Measurements from ENCODE around the gene CRYGD. TPM values are rescaled to one million over a fixed set of nuclear protein-coding genes. Genes with fewer than 3 reads are reported as not detected.

Gene CRYGD
- total and polyA plus RNA-seq, 7 experiments from 2014 or later: not detected

DNA sequence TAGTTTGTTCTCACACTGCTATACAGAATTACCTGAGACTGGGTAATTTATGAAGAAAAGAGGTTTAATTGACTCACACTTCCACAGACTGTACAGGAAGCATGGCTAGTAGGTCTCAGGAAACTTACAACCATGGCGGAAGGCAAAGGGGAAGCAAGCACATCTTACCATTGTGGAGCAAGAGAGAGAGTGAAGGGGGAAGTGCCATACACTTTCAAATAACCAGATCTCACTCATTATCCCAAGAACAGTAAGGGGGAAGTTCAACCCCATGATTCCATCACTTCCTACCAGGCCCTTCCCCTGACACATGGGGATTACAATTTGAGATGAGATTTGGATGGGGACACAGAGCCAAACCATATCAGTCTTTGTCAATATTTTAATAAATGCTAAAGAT lies 26.6 kb upstream of the CRYGD start:
- Mint-ChIP-seq H3K27me3 (peaks cover 4 to 12% (median 8%) of the 10 kb centered on the region in 5 donors), H3K27ac (no peak overlapping the region), H3K4me3 (no peak overlapping the region), H3K36me3 (peaks cover 0 to 13% (median 5%) of the 10 kb centered on the region in 5 donors), H3K9me3 (peaks cover 0 to 26% (median 10%) of the 10 kb centered on the region in 11 donors), H3K4me1 (no peaks in the 10 kb centered on the region)
- CTCF ChIA-PET: no interaction called here
- DNase-seq: no peak
- H3K36me3 ChIP-seq (ENCODE audit: control insufficient read depth in 2 of 3, insufficient read depth in 3 of 3, low read length in 3 of 3): no peaks in the 10 kb centered on the region
- no peaks in the 10 kb centered on the region for H3K9me3 ChIP-seq (ENCODE audit: control insufficient read depth in 2 of 3, low read length in 3 of 3)
- H3K4me3 ChIP-seq (ENCODE audit: low read length): no peak overlapping the region
- POLR2A ChIA-PET: no interaction called here
- no peak overlapping the region for H3K27ac ChIP-seq (ENCODE audit: low read depth, low read length)
- H3K4me1 ChIP-seq (ENCODE audit: control insufficient read depth in 2 of 2, insufficient read depth in 2 of 2, low read length in 2 of 2): no peaks in the 10 kb centered on the region
- intact Hi-C loops (cut with micrococcal nuclease): no loop called here
- ATAC-seq: no peak
- no peaks in the 10 kb centered on the region for H3K27me3 ChIP-seq (ENCODE audit: control insufficient read depth in 2 of 2, insufficient read depth in 2 of 2, low read length in 2 of 2)

DNA sequence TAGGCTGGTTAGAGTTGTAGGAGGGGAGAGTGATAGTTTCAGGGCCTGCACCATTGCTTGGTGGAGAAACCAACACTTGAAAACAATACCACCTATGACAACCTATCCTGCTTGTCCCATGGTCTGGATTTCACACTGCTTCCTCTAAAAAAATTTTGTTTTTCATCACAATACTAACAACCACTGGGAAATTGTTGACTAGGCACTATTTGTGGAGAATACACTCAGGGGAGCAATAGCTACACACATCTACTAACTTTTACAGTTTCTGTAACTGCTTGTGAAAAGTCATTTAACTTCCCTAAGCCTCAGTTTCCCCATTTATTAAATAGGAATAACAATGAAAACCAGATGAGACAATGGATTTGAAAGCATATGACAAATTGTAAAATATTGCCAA lies 25.8 kb upstream of the CRYGD start:
- Mint-ChIP-seq H3K27ac (no peak overlapping the region), H3K9me3 (peaks cover 0 to 26% (median 10%) of the 10 kb centered on the region in 11 donors), H3K4me3 (no peak overlapping the region), H3K4me1 (no peaks in the 10 kb centered on the region), H3K36me3 (peaks cover 0 to 13% (median 5%) of the 10 kb centered on the region in 5 donors), H3K27me3 (peaks cover 4 to 12% (median 8%) of the 10 kb centered on the region in 5 donors)
- no peaks in the 10 kb centered on the region for H3K9me3 ChIP-seq (ENCODE audit: control insufficient read depth in 2 of 3, low read length in 3 of 3)
- ChIA-PET CTCF (no interaction called here), POLR2A (no interaction called here)
- no peak overlapping the region for H3K4me3 ChIP-seq (ENCODE audit: low read length)
- no peaks in the 10 kb centered on the region for H3K27me3 ChIP-seq (ENCODE audit: control insufficient read depth in 2 of 2, insufficient read depth in 2 of 2, low read length in 2 of 2)
- ATAC-seq (no peak), DNase-seq (no peak)
- H3K36me3 ChIP-seq (ENCODE audit: control insufficient read depth in 2 of 3, insufficient read depth in 3 of 3, low read length in 3 of 3): no peaks in the 10 kb centered on the region
- intact Hi-C loops (cut with micrococcal nuclease): no loop called here
- no peak overlapping the region for H3K27ac ChIP-seq (ENCODE audit: low read depth, low read length)
- H3K4me1 ChIP-seq (ENCODE audit: control insufficient read depth in 2 of 2, insufficient read depth in 2 of 2, low read length in 2 of 2): no peaks in the 10 kb centered on the region

DNA sequence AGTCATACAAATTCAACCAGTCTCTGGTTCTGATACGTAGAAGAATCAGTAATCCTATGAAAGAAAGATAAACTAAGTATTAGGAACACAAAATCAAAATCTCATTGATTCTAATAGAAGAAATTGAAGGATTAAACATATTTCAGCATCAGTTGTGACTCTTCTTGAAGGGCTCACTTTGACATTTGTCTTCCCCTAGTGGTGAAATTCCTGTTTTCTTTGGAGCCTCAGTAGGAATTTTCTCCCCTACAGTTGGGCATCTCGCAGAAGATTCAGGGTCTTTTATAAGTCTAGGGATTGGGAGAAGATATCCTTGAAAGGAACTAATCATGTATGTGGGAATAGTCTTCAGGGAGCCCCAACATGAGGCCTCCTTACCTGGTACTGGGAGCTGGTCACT lies 24.5 kb upstream of the CRYGD start:
- peaks cover 3 to 15% (median 7%) of the 10 kb centered on the region in 5 donors for H3K27me3 Mint-ChIP-seq
- intact Hi-C loops (cut with micrococcal nuclease): no loop called here
- H3K9me3 ChIP-seq (ENCODE audit: control insufficient read depth in 2 of 3, low read length in 3 of 3): no peaks in the 10 kb centered on the region
- H3K27ac ChIP-seq (ENCODE audit: low read depth, low read length): no peak overlapping the region
- H3K4me1 Mint-ChIP-seq: no peaks in the 10 kb centered on the region
- H3K4me1 ChIP-seq (ENCODE audit: control insufficient read depth in 2 of 2, insufficient read depth in 2 of 2, low read length in 2 of 2): no peaks in the 10 kb centered on the region
- ChIA-PET POLR2A (no interaction called here), CTCF (no interaction called here)
- no peak overlapping the region for H3K4me3 Mint-ChIP-seq
- peaks cover 0 to 13% (median 5%) of the 10 kb centered on the region in 5 donors for H3K36me3 Mint-ChIP-seq
- no peaks in the 10 kb centered on the region for H3K27me3 ChIP-seq (ENCODE audit: control insufficient read depth in 2 of 2, insufficient read depth in 2 of 2, low read length in 2 of 2)
- H3K9me3 Mint-ChIP-seq: peaks cover 0 to 26% (median 10%) of the 10 kb centered on the region in 11 donors
- ATAC-seq (no peak), DNase-seq (no peak)
- H3K27ac Mint-ChIP-seq: no peak overlapping the region
- H3K4me3 ChIP-seq (ENCODE audit: low read length): no peak overlapping the region
- no peaks in the 10 kb centered on the region for H3K36me3 ChIP-seq (ENCODE audit: control insufficient read depth in 2 of 3, insufficient read depth in 3 of 3, low read length in 3 of 3)

DNA sequence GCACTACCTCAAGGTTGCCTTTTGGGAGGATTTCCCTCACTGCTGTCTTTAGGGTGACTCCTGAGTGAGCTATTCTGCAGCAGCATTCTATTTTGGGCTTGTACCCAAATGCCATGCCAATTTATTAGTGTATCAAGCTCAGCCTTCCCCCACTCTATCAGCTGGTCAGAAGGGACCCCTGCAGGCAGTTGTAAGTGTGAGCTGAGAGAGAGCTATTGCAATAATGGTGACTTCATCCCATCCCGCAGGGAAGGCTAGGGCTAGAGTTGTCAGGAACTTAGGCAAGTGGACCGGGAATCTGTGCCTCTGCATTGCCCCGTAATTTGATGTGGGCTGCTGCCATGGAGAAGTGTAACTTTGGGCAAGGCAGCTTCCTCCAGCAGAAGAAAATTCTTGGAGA lies 23.4 kb upstream of the CRYGD start:
- H3K4me1 Mint-ChIP-seq: no peaks in the 10 kb centered on the region
- H3K9me3 Mint-ChIP-seq: peaks cover 0 to 26% (median 10%) of the 10 kb centered on the region in 11 donors
- H3K27ac ChIP-seq (ENCODE audit: low read depth, low read length): no peak overlapping the region
- H3K4me3 Mint-ChIP-seq: no peak overlapping the region
- ChIA-PET POLR2A (no interaction called here), CTCF (no interaction called here)
- H3K27ac Mint-ChIP-seq: no peak overlapping the region
- H3K27me3 ChIP-seq (ENCODE audit: control insufficient read depth in 2 of 2, insufficient read depth in 2 of 2, low read length in 2 of 2): no peaks in the 10 kb centered on the region
- intact Hi-C loops (cut with micrococcal nuclease): no loop called here
- H3K4me3 ChIP-seq (ENCODE audit: low read length): no peak overlapping the region
- ATAC-seq: no peak
- peaks cover 0 to 13% (median 5%) of the 10 kb centered on the region in 5 donors for H3K36me3 Mint-ChIP-seq
- no peaks in the 10 kb centered on the region for H3K36me3 ChIP-seq (ENCODE audit: control insufficient read depth in 2 of 3, insufficient read depth in 3 of 3, low read length in 3 of 3)
- H3K27me3 Mint-ChIP-seq: peaks cover 3 to 15% (median 7%) of the 10 kb centered on the region in 5 donors
- H3K9me3 ChIP-seq (ENCODE audit: control insufficient read depth in 2 of 3, low read length in 3 of 3): no peaks in the 10 kb centered on the region
- DNase-seq: no peak
- no peaks in the 10 kb centered on the region for H3K4me1 ChIP-seq (ENCODE audit: control insufficient read depth in 2 of 2, insufficient read depth in 2 of 2, low read length in 2 of 2)

DNA sequence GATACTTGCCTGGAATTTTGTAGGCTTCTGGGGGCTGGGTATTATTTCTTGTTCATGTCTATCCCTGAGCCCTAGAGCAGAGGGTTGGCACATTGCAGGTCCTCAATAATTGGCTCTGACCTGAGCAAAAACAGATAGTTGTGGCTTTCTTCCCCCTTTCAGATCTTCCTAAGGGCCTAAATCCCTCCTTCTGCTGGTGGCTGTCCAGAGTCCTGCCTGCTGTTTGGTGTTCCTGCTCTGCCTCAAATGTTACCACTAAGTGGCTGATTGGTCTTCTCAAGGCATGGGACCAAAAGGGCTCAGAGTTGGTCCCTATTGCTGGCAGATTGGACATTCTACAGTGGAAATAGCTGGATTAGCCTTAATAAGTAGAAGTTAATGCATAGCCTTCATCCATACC lies 22.7 kb upstream of the CRYGD start:
- POLR2A ChIA-PET: no interaction called here
- Histone ChIP-seq H3K4me1 (ENCODE audit: control insufficient read depth in 2 of 2, insufficient read depth in 2 of 2, low read length in 2 of 2) (no peaks in the 10 kb centered on the region), H3K4me3 (ENCODE audit: low read length) (no peak overlapping the region), H3K27me3 (ENCODE audit: control insufficient read depth in 2 of 2, insufficient read depth in 2 of 2, low read length in 2 of 2) (no peaks in the 10 kb centered on the region), H3K36me3 (ENCODE audit: control insufficient read depth in 2 of 3, insufficient read depth in 3 of 3, low read length in 3 of 3) (no peaks in the 10 kb centered on the region), H3K9me3 (ENCODE audit: control insufficient read depth in 2 of 3, low read length in 3 of 3) (no peaks in the 10 kb centered on the region), H3K27ac (ENCODE audit: low read depth, low read length) (no peak overlapping the region)
- Mint-ChIP-seq H3K27me3 (peaks cover under 1 to 15% (median 4%) of the 10 kb centered on the region in 5 donors), H3K9me3 (peaks cover 0 to 19% (median 10%) of the 10 kb centered on the region in 11 donors), H3K4me3 (no peak overlapping the region), H3K36me3 (peaks cover 0 to 13% (median 5%) of the 10 kb centered on the region in 5 donors), H3K27ac (no peak overlapping the region), H3K4me1 (no peaks in the 10 kb centered on the region)
- intact Hi-C loops (cut with micrococcal nuclease): no loop called here
- ATAC-seq (no peak), DNase-seq (no peak)
- CTCF ChIA-PET: interaction anchor here (0.6 kb wide), 1 partner anchor 1545 kb away, joined by 4 read pairs; no protein-coding TSS in a partner anchor

DNA sequence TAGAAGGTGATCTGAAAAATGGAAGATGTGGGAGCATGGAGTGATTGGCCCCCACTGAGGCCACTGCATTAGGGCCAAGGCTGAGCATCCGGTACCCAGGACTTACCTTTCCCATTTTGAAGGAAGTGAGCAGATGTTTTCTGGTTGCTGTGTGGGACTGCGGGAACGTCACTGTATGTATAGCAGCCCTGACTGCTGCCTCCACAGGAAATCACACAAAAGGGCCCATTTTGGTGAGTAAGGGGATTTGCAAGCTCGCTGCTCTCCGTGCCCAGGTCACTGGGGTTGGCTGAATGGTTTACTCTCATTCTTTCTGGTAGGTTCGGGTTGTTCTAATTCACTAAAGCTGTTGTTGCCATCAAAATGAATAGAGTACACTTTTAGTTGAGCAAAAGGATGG lies 21.7 kb upstream of the CRYGD start, which contains the start of gene CRYGB:
Gene CRYGB, minus strand, starts transcription at position 153 of the 400 bp plus-strand sequence. Its CDS starts 38 bp downstream, at position 115.
- no peaks in the 10 kb centered on the region for H3K4me1 ChIP-seq (ENCODE audit: control insufficient read depth in 2 of 2, insufficient read depth in 2 of 2, low read length in 2 of 2)
- H3K9me3 Mint-ChIP-seq: peaks cover 0 to 10% (median 7%) of the 10 kb centered on the region in 11 donors
- H3K9me3 ChIP-seq (ENCODE audit: control insufficient read depth in 2 of 3, low read length in 3 of 3): no peaks in the 10 kb centered on the region
- no peak within 1 kb of the TSS for H3K4me3 Mint-ChIP-seq
- no peaks in the 10 kb centered on the region for H3K27me3 ChIP-seq (ENCODE audit: control insufficient read depth in 2 of 2, insufficient read depth in 2 of 2, low read length in 2 of 2)
- POLR2A ChIA-PET: no interaction called here
- no peaks in the 10 kb centered on the region for H3K36me3 ChIP-seq (ENCODE audit: control insufficient read depth in 2 of 3, insufficient read depth in 3 of 3, low read length in 3 of 3)
- CTCF ChIA-PET: no interaction called here
- no peaks in the 10 kb centered on the region for H3K4me1 Mint-ChIP-seq
- intact Hi-C loops (cut with micrococcal nuclease): no loop called here
- H3K36me3 Mint-ChIP-seq: peaks cover 0 to 7% (median 5%) of the 10 kb centered on the region in 5 donors
- no peak within 1 kb of the TSS for H3K27ac ChIP-seq (ENCODE audit: low read depth, low read length)
- ATAC-seq (no peak), DNase-seq (no peak)
- no peak within 1 kb of the TSS for H3K4me3 ChIP-seq (ENCODE audit: low read length)
- H3K27me3 Mint-ChIP-seq: peaks cover 0 to 15% (median 3%) of the 10 kb centered on the region in 5 donors
- H3K27ac Mint-ChIP-seq: no peak within 1 kb of the TSS
